Suppressor macrophage treated with lipopolysaccharide for 4 hours (primary cell): ENCODE measurements around the gene CELF6.
"Not testable (repeated sequence)": the region's sequence is repeated elsewhere in the genome, so short reads cannot be mapped to it uniquely, and the experiment has no call there.

Experiments
- DNase-seq: peaks from one replicate; pipeline ENCODE4 v3.0.0-alpha.2; 2020

The CELF6 gene

GRCh38 chr15:72315706-72316370 is 4.1 kb downstream of the CELF6 start:
- peak; percentile 43 for DNase-seq

DNA sequence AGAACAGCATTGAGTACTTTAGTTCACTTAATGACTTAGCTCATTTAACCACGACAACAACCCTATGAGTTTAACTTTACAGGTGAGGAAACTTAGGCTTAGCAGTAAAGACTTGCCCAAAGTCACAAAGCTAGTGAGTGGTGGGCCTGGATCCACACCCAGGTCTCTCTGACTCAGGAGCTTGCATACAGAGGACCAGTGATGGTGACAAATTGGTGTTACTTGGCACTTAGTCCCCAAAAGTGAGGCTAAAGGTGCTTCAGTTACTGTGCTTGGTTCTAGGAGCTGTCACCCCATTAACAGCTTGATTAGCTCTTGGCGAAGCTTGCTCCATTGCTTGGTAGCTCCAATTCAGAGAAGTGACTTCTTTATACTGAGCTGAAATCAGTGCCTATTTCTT is 6.1 kb downstream of the CELF6 start:
- no peak for DNase-seq

GRCh38 chr15:72313448-72313840 is 6.5 kb downstream of the CELF6 start:
- DNase-seq, result no peak

DNA sequence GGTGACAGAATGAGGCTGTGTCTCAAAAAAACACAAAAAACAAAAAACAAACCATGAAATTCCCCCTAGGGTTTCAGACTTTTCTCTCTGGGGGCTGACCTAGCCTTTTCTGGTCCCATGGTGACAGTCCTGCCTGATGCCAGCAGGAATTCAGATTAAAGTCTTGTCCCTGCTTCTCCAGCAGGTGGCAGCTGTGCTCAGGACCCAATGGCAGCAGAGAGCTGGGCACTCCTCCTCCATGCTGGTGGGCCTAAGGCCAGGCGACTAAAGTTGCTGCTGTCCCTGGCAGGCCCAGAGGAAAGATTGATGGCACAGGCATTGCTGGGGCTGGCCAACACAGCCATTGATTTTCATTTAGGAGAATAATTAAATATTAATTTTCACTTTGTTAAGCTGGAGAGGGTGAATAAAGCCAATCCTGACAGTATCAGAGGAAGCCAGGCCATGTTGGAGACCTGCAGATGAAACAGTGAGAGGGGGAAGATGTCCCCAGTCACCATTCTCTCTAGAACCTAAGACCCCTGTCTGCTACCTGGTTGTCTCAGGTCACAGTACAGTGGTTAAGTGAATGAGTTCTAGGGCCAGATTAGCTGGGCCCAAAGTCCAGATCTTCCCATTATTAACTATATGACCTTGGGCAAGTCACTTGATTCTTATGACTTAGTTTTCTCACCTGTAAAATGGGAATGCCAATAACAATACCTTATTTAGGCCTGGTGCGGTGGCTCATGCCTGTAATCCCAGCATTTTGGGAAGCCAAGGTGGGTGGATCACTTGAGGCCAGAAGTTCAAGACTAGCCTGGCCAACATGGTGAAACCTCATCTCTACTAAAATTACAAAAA is 7.1 kb downstream of the CELF6 start:
- DNase-seq, result peak; percentile 77

DNA sequence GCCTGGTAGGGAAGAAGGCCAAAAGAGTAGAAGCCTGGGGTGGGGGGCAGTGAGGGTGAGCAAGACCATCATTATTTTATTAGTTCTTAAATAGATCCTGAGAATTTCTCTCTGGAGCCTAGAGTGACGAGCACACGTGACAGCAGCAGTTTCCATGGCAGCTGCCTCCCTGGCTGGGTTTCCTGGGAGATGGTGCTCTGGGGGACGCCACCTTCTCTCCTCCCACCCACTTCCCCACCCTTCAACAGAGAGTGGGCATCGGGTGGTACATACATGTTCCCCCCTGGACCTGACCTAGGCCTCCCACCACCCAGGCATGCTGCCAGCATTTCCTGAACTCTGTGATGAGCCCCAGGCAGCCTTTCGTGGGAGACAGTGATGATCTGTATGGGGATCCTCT is 12.9 kb downstream of the CELF6 start:
- no peak for DNase-seq

DNA sequence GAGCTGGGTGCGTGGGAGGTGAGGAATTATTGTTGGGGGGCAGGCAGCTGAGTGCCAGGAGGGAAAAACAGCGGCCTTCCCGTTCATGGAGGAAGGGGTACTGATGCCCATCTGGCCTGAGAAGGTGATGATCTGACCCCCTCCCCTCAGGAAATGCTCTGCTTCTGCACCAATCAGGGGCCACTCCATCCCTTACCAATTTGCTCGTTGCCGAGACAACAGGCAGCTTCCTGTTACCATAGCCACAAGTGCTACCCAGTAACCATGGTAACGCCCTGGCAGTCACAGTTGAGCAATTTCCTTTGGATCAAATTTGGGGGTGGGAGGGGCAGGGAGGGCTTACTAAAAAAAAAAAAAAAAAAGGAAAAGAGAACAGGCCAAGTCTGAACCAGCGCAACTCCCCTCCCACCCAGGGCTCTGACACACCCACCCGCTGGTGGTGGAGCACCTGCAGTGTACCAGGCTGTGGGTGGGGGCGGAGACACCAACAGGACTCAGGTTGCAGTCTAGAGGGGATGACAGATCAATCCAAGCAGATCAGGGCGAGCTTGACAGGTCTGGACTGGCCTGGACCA is 13.7 kb downstream of the CELF6 start:
- DNase-seq, result peak; percentile 37

DNA sequence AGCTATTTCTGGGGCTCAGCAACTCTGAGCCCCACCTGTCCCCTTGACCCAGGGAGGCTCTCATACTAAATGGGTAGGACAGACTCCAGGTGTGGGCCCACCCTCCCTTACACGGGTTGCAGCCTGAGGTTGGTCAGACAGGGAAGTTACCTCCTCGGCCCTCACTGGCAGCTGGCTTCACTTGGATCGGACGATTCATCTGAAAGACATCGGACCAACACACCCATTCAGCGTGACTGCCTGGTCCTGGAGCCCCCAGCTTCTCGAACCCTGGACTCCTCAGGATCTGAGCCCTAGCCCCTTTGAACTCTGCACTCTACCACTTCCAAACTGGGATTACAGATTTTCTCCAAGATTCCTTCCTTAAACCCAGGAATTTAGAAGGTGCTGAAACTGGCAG is 15.4 kb downstream of the CELF6 start:
- DNase-seq, result no peak

GRCh38 chr15:72302955-72303354 is 17.0 kb downstream of the CELF6 start:
- DNase-seq, result no peak

GRCh38 chr15:72289597-72290325 is 30.2 kb downstream of the CELF6 start:
- DNase-seq, result no peak

GRCh38 chr15:72288796-72289596 is 31.0 kb downstream of the CELF6 start:
- DNase-seq, result no peak

GRCh38 chr15:72285927-72286516 is 33.9 kb downstream of the CELF6 start:
- peak; percentile 62 for DNase-seq

- DNase-seq, result no peak
Observed at GRCh38 chr15:72285402-72285801, 34.6 kb downstream of the CELF6 start.

GRCh38 chr15:72284781-72285180 is 35.2 kb downstream of the CELF6 start:
- no peak for DNase-seq

- no peak for DNase-seq
Observed at GRCh38 chr15:72281713-72282112, 38.2 kb downstream of the CELF6 start.

DNA sequence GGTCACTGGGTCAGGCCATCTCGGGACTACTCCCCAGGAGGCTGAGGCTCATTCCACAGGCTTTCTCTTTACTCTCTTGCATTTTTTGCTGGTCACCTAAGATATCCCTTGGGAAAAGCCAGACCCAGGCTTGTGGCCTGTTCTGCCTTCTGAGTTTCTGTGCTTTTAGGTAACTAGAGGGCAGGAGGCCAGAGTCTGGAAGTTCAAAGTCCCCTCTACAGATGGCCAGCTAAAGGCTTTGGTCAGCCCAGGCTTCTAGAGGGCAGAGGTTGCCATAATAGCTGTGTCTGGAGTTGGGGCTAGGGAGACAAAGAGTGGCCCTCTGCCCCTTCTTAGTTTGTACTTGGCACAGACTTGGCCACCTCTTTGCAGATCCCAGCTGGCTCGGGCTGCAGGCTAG is 39.2 kb downstream of the CELF6 start:
- DNase-seq, result no peak

DNA sequence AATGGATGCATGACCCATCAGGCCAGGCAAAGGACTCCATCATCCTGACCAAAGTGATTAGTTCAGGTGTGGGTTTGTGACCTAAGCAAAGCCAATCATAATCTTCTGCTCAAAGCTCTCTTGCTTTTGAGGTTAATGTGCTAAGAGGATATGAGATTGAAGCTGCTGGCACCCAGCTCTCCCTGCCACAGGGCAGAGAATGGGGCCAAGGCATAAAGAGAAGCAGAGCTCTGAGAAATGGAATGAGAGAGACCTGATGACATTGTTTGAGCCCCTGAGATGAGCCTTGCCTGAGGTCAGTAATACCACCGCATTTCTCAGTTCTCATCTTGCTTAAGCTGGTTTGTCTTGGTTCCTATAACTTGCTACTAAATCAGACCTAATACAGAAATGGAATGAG is 41.2 kb downstream of the CELF6 start:
- DNase-seq, result no peak

DNA sequence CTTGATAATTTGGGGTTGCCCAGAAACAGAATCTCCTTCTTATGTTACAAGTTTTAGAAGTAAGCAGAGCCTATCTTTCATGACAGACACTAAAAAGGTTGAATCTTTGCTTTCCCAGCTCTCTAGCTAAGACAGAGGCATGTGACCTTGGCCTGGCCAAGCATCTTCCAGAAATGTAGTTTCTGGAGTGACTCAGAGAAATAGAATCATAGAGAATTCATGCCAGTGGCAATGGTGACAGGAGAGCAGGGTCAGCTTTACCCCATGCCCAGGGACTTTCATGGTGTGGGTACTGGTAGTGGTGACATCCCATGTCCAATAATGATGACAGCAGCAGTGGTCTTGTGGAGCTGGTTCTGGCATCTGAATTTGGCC is 43.6 kb downstream of the CELF6 start:
- DNase-seq, result no peak

DNA sequence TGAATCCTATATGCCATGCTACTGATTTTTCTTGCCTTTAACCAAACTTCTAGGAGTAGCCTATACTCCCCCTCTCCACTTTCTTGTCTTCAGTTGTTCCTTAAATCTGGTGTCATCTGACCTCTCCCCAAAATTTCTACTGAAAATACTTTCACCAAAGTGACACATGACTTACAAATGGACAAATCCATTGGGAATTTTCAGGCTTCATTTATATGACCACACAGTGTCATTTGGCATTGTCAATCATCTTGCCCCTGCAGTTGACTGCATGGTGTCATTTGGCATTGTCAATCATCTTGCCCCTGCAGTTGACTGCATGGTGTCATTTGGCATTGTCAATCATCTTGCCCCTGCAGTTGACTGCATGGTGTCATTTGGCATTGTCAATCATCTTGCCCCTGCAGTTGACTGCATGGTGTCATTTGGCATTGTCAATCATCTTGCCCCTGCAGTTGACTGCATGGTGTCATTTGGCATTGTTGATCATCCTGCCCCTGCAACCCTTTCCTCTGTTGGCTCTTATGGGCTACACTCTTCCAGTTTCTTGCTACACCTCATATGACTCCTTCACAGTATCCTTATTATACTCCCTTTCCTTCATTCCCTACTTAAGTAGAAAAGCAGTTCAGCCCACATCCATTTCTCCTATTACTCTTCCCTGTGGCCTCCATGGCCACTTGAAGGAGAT is 44.2 kb downstream of the CELF6 start:
- not testable (repeated sequence) for DNase-seq

- DNase-seq, result no peak
Observed at GRCh38 chr15:72272997-72273352, 47.0 kb downstream of the CELF6 start.

GRCh38 chr15:72272213-72272996 is 47.6 kb downstream of the CELF6 start, which contains the start of gene PARP6:
PARP6 (minus strand) TSS chr15:72272554; CDS start chr15:72267477, 5,077 bp downstream.
- peak; percentile 99 for DNase-seq

GRCh38 chr15:72271895-72272212 is 48.1 kb downstream of the CELF6 start:
- DNase-seq, result peak; percentile 15
